SJSA1 (cell line): ENCODE results near the gene VWF. TPM values are rescaled to one million over a fixed set of nuclear protein-coding genes. Genes with fewer than 3 reads are reported as not detected.

Experiments used
- DNase-seq, 2 experiments: peaks; one replicate each; pipeline ENCODE4 v3.0.0-alpha.2; 2015 to 2020; ENCODE audit warnings: low spot score in 2 of 2, low read depth in 1 of 2
- H3K27ac ChIP-seq: fragments of 250-450 bp; sonication (Bioruptor Pico); 2 replicates; pipeline ENCODE4 v1.5.1; 2020; ENCODE audit warnings: mild to moderate bottlenecking, moderate library complexity
- H3K27me3 ChIP-seq: fragments of 250-450 bp; sonication (Bioruptor Pico); replicated peaks from 2 replicates; pipeline ENCODE4 v1.5.1; 2020; ENCODE audit warnings: mild to moderate bottlenecking, moderate library complexity
- H3K36me3 ChIP-seq: fragments of 250-450 bp; sonication (Bioruptor Pico); 2 replicates; pipeline ENCODE4 v1.5.1; 2020; ENCODE audit warnings: mild to moderate bottlenecking
- H3K4me1 ChIP-seq: fragments of 250-450 bp; sonication (Bioruptor Pico); replicated peaks from 2 replicates; pipeline ENCODE4 v1.6.1; 2021; ENCODE audit warnings: mild to moderate bottlenecking
- H3K4me3 ChIP-seq: fragments of 250-450 bp; sonication (Bioruptor Pico); 2 replicates; pipeline ENCODE4 v1.5.1; 2020; ENCODE audit warnings: mild to moderate bottlenecking
- H3K9me3 ChIP-seq: fragments of 250-450 bp; sonication (Bioruptor Pico); replicated peaks from 2 replicates; pipeline ENCODE4 v1.5.1; 2020; ENCODE audit warnings: mild to moderate bottlenecking
- total RNA-seq: library from RNA; depleted of rRNA; stranded (reverse); fragments of >200 nt; shearing (Covaris generic); gene quantifications from 2 replicates; pipeline ENCODE4 v1.2.3, GENCODE V29; 2014

The VWF gene
- total RNA-seq, 1 experiment from 2014 or later, result 0.50 TPM

DNA sequence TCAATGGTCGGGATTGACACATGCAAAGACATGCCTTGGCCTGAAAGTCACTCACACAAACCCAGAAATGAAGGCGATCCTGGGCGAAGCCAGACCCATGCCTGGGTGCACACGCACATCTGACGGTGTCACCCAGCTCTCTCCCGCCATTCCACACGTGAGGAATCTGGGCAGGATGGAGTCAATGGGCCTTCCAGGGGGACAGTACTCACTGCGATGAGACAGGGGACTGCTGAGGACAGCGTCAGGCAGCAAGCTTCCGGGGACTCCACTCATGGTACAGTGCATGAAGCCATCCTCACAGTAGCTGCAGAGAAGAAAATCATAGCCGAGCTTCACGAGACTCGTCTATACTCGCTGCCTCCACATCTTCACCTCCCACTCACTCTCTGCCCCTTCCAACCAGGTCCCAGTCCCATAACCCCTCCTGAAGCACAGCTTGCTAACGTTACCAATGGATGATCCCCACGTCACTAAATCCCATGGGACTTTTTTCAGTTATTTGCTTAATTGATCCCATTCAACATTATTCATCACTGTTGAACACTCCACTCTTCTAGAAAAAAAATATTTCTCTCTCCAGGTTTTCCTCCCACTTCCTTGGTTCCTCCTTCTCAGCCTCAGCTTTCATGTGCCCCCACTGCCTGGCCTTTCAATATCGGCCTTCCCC lies 77.8 kb downstream of the VWF start:
- H3K9me3 ChIP-seq, result no peaks in the 10 kb centered on the region
- H3K36me3 ChIP-seq, result no peaks in the 10 kb centered on the region
- no peak for DNase-seq
- H3K27ac ChIP-seq, result no peak overlapping the region
- no peaks in the 10 kb centered on the region for H3K27me3 ChIP-seq
- H3K4me3 ChIP-seq, result no peak overlapping the region
- peaks cover 5% of the 10 kb centered on the region for H3K4me1 ChIP-seq

DNA sequence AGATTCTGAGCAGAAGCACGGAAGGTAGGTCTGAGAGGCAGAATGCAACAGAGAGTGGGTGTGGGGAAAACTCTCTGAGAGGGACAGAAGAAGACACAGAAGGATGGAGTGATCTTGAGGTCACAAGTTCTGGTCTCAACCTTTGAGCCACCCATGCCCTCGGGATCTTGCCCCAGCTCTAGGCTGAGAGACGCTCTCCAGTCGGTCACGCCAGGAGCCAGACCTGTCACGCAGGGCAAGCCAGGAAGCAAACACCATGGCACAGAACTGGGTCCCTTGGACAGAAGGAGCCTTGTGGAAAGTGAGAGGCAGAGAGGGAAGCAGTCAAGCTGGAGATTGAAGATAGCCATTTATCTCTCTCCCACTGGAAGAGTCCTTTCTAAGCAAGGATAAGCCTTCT lies 79.0 kb downstream of the VWF start:
- peaks cover 5% of the 10 kb centered on the region for H3K4me1 ChIP-seq
- H3K4me3 ChIP-seq, result no peak overlapping the region
- H3K27me3 ChIP-seq, result no peaks in the 10 kb centered on the region
- no peak for DNase-seq
- no peaks in the 10 kb centered on the region for H3K36me3 ChIP-seq
- no peaks in the 10 kb centered on the region for H3K9me3 ChIP-seq
- H3K27ac ChIP-seq, result no peak overlapping the region

GRCh38 chr12:6044082-6044481 lies 80.4 kb downstream of the VWF start:
- Histone ChIP-seq H3K9me3 (no peaks in the 10 kb centered on the region), H3K27ac (no peak overlapping the region), H3K4me3 (no peak overlapping the region), H3K4me1 (peaks cover 5% of the 10 kb centered on the region), H3K27me3 (no peaks in the 10 kb centered on the region), H3K36me3 (no peaks in the 10 kb centered on the region)
- DNase-seq, result no peak

DNA sequence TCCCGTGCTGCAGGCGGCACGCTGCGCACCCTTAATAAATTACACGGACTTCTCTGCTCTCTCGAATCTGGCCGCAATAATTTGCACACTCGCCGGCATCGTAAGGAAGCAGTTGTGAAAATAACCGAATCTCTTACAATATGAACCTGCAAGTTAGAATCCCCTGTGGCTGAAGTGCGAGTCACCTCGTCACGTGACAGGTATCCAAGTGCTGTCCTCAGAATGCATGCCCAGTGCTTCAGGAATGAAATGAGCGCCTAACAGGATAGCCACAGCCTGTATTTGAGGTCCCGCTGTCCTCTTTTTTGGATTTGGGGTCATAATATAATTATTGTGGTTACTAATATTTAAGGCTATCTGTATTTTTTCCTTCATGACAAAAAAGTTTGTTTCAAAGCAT lies 82.0 kb downstream of the VWF start:
- H3K27me3 ChIP-seq, result no peaks in the 10 kb centered on the region
- peaks cover 5% of the 10 kb centered on the region for H3K4me1 ChIP-seq
- DNase-seq, result no peak
- no peaks in the 10 kb centered on the region for H3K36me3 ChIP-seq
- H3K27ac ChIP-seq, result no peak overlapping the region
- no peak overlapping the region for H3K4me3 ChIP-seq
- no peaks in the 10 kb centered on the region for H3K9me3 ChIP-seq

- DNase-seq, result no peak
- peaks cover 5% of the 10 kb centered on the region for H3K4me1 ChIP-seq
Observed at GRCh38 chr12:6041891-6042290, 82.6 kb downstream of the VWF start.

GRCh38 chr12:6040815-6041214 lies 83.7 kb downstream of the VWF start:
- H3K36me3 ChIP-seq, result no peaks in the 10 kb centered on the region
- H3K27ac ChIP-seq, result no peak overlapping the region
- H3K27me3 ChIP-seq, result no peaks in the 10 kb centered on the region
- no peak for DNase-seq
- H3K4me3 ChIP-seq, result no peak overlapping the region
- H3K4me1 ChIP-seq, result peaks cover 5% of the 10 kb centered on the region
- H3K9me3 ChIP-seq, result no peaks in the 10 kb centered on the region

More at GRCh38 chr12:6041891-6042290, 82.6 kb downstream of the VWF start:
- Histone ChIP-seq H3K36me3 (no peaks in the 10 kb centered on the region), H3K27ac (no peak overlapping the region), H3K4me3 (no peak overlapping the region), H3K9me3 (no peaks in the 10 kb centered on the region), H3K27me3 (no peaks in the 10 kb centered on the region)

DNA sequence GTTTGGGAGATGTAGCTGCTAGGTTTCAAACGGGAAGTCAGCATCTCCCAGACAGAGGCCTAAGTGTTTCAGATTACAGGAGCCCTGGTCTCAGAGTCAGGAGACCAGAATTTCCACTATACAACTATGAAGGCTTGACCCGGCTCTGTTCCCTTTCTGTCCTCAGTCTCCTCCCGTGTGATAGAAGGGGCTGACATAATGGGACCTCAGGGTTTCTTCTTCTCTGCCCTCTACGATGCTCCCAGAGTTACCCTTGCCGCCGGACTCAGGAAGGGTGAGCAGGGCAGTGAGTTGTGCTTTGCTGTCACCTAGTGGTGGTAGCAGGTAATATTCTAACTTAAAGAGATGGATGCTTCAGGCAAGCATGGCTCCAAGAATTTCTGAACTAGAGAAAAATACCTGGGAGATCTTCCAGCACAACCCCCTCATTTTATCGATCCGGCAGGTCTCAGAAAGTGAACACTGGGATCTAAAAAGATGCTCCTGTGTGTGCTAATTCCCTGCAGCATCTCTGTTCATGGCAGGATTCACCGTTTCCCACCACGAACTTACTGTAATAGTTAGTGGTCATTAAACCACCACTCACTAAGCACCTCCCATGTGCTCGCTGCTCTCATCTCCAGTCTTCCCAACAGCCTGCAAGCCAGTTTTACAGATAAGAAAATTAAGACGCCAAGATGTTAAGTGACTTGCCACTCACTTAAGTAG lies 84.4 kb downstream of the VWF start:
- Histone ChIP-seq H3K27ac (no peak overlapping the region), H3K36me3 (no peaks in the 10 kb centered on the region), H3K4me3 (no peak overlapping the region), H3K9me3 (no peaks in the 10 kb centered on the region), H3K27me3 (no peaks in the 10 kb centered on the region), H3K4me1 (peaks cover 5% of the 10 kb centered on the region)
- peak; percentile 69 for DNase-seq

GRCh38 chr12:6038160-6038559 lies 86.3 kb downstream of the VWF start:
- Histone ChIP-seq H3K9me3 (no peaks in the 10 kb centered on the region), H3K27me3 (no peaks in the 10 kb centered on the region), H3K4me1 (no peaks in the 10 kb centered on the region), H3K36me3 (no peaks in the 10 kb centered on the region), H3K27ac (no peak overlapping the region), H3K4me3 (no peak overlapping the region)
- DNase-seq, result peak; percentile 33 to 63

DNA sequence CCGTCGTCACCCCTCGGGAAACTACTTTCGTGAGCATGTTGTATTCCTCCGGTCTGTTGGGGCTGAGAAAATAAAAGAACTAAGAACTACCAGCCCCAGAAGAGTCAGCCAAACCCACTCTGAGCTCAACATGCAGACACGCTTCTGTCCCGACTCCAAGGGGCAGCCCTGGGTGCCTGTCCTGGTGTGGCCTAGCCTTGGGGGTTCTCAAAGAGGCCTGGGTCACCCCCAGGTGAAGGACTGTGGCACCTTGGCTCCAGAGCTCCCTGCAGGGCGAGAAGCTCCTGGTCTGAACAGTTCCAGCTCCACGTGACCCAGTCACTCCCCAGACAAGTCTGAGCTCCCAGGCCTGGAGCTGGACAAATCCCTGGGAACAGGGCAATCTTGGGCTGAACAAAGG lies 87.0 kb downstream of the VWF start:
- H3K27me3 ChIP-seq, result no peaks in the 10 kb centered on the region
- no peak overlapping the region for H3K27ac ChIP-seq
- no peak overlapping the region for H3K4me3 ChIP-seq
- no peaks in the 10 kb centered on the region for H3K9me3 ChIP-seq
- no peak for DNase-seq
- H3K36me3 ChIP-seq, result no peaks in the 10 kb centered on the region
- no peaks in the 10 kb centered on the region for H3K4me1 ChIP-seq

DNA sequence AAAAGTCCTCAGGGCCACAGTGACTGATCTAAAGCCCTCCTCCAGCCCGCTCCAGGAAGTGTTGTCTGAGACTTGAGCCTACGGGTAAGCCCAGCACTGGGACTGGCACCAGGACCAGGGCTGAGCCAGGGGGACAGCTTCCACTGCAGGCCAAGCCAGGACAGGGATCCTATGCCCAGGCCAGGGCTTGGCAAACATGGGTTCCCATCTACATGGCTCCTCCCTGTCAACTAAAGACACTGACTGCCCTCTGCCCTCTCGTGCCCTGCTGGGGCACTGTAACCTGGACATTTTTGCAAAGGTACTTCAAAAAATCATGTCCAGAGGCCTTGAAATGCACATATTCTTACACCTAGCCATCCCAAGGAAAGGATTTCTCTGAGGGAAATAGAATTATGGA lies 88.0 kb downstream of the VWF start:
- no peak for DNase-seq
- Histone ChIP-seq H3K9me3 (no peaks in the 10 kb centered on the region), H3K27me3 (no peaks in the 10 kb centered on the region), H3K4me3 (no peak overlapping the region), H3K4me1 (no peaks in the 10 kb centered on the region), H3K36me3 (no peaks in the 10 kb centered on the region), H3K27ac (no peak overlapping the region)

DNA sequence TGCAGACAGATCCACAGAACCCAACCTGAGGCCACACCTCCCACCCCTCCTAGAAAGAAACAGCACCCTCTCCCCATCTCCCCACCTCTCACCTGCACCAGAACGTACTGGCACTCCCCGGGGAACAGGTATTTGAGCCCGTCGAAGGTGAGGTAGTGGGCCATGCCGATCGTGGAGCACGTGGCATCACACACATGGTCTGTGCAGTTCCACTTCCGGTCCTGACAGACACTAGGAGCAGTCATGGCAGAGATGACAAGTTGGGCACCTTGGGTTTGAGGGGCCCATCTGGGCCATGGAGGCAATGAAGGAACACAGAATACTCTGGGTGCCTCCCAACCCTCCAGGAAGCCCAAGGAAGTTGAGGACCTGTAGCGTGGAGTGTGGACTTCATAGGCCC lies 89.9 kb downstream of the VWF start:
- no peaks in the 10 kb centered on the region for H3K27me3 ChIP-seq
- no peak for DNase-seq
- H3K4me3 ChIP-seq, result no peak overlapping the region
- H3K4me1 ChIP-seq, result no peaks in the 10 kb centered on the region
- H3K27ac ChIP-seq, result no peak overlapping the region
- no peaks in the 10 kb centered on the region for H3K9me3 ChIP-seq
- no peaks in the 10 kb centered on the region for H3K36me3 ChIP-seq

GRCh38 chr12:6033546-6033945 lies 90.9 kb downstream of the VWF start:
- Histone ChIP-seq H3K9me3 (no peaks in the 10 kb centered on the region), H3K27ac (no peak overlapping the region), H3K27me3 (no peaks in the 10 kb centered on the region), H3K4me3 (no peak overlapping the region), H3K4me1 (no peaks in the 10 kb centered on the region), H3K36me3 (no peaks in the 10 kb centered on the region)
- no peak for DNase-seq

GRCh38 chr12:6032726-6033125 lies 91.7 kb downstream of the VWF start:
- no peaks in the 10 kb centered on the region for H3K36me3 ChIP-seq
- no peak overlapping the region for H3K27ac ChIP-seq
- no peak for DNase-seq
- no peaks in the 10 kb centered on the region for H3K4me1 ChIP-seq
- no peaks in the 10 kb centered on the region for H3K9me3 ChIP-seq
- no peak overlapping the region for H3K4me3 ChIP-seq
- H3K27me3 ChIP-seq, result no peaks in the 10 kb centered on the region

DNA sequence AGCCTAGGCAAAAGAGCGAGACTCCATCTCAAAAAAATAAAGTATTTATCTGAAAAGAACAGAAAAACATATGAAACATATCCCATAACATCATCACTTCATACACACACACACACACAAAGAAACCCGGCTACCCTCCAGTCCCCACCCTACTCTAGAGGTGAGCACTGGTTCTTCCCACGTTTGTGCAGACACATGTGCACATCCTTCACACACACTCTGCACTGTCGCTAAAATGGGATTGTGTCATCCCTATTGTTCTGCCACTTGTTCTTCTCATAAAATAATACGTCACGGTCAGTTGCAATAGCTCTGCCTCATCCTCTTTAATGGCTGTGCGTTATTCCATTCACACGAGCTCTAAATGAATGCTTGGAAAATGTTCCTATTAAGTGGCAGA lies 93.5 kb downstream of the VWF start:
- no peak for DNase-seq
- no peaks in the 10 kb centered on the region for H3K27me3 ChIP-seq
- H3K36me3 ChIP-seq, result no peaks in the 10 kb centered on the region
- no peak overlapping the region for H3K4me3 ChIP-seq
- H3K4me1 ChIP-seq, result no peaks in the 10 kb centered on the region
- 0 out of 2 replicates have a peak, but pooled peaks cover 5% of the 10 kb centered on the region for H3K9me3 ChIP-seq
- H3K27ac ChIP-seq, result no peak overlapping the region
